K562 (cell line): ENCODE data around the gene MYRIP. TPM values are rescaled to one million over a fixed set of nuclear protein-coding genes. Genes with fewer than 3 reads are reported as not detected.

Experiments used
- ATAC-seq: fragments of 200-7000 bp; cut with Tn5 transposase; 3 replicates; pipeline ENCODE4 v1.9.1; 2020; ENCODE audit warnings: moderate library complexity
- BruUV-seq: library from RNA; stranded (reverse); fragments of 400-500 nt; replicated peaks from 2 replicates; lab custom pipeline; 2021; lab: Mats Ljungman, UMichigan
- CTCF ChIA-PET: fragments of 300-600 bp; formaldehyde crosslinking; extraction: SDS; loops from one replicate; lab custom pipeline; 2021; ENCODE audit warnings: low intra/inter-chr PET ratio; lab: Yijun Ruan, JAX
- POLR2A ChIA-PET: fragments of 300-600, 350-650 bp; sonication (Branson Sonifier 250); formaldehyde crosslinking; extraction: SDS; loops from one replicate; lab custom pipeline; 2021; ENCODE audit warnings: antibody characterized with exemption, inconsistent platforms; lab: Yijun Ruan, JAX
- DNase-seq, 4 experiments: peaks; one replicate each; pipeline versions ENCODE4 v3.0.0 to v3.0.0-alpha.2; 2011 to 2018; ENCODE audit warnings: low spot score in 3 of 4, mixed read lengths in 3 of 4; ENCODE audit errors: extremely low read depth in 1 of 4
- FAIRE-seq: peaks from 2 replicates; lab custom pipeline; 2011; peaks lifted over from hg19 to GRCh38; lab: Jason Lieb, UNC
- H2AFZ ChIP-seq: 2 replicates; pipeline ENCODE4 v1.6.0; 2011; ENCODE audit warnings: low read depth, low read length, control low read depth, inconsistent platforms
- H3K27ac ChIP-seq: fragments of 200-600 bp; 3 replicates; pipeline ENCODE4 v1.8.0; 2011; ENCODE audit warnings: low read depth, mild to moderate bottlenecking, control low read depth, inconsistent platforms, low read length, moderate library complexity, mixed read lengths; ENCODE audit errors: extremely low read depth
- H3K27me3 ChIP-seq, 2 experiments: fragments of 300-600 bp in 1 of 2; 2 replicates in 1 of 2; 3 replicates in 1 of 2; pipeline versions ENCODE4 v1.6.0 to v1.8.0; 2011; ENCODE audit warnings: inconsistent platforms in 2 of 2, low read length in 2 of 2, mild to moderate bottlenecking in 1 of 2, mixed read lengths in 1 of 2, moderate library complexity in 1 of 2; ENCODE audit not compliant: control insufficient read depth in 2 of 2, insufficient read depth in 2 of 2
- H3K36me3 ChIP-seq: fragments of 300-600 bp; 3 replicates; pipeline ENCODE4 v1.8.0; 2011; ENCODE audit warnings: mild to moderate bottlenecking, low read length, inconsistent platforms; ENCODE audit not compliant: control insufficient read depth, insufficient read depth
- H3K4me1 ChIP-seq, 2 experiments: fragments of 200-600 bp in 1 of 2; replicated peaks in 1 of 2; 2 replicates in 1 of 2; 3 replicates in 1 of 2; pipeline versions ENCODE4 v1.5.1 to v1.8.0; 2011; ENCODE audit warnings: inconsistent platforms in 2 of 2, low read length in 2 of 2, mild to moderate bottlenecking in 1 of 2, mixed read lengths in 1 of 2, moderate library complexity in 1 of 2; ENCODE audit not compliant: control insufficient read depth in 2 of 2, insufficient read depth in 2 of 2
- H3K4me2 ChIP-seq: 2 replicates; pipeline ENCODE4 v1.6.1; 2011; ENCODE audit warnings: low read length, control low read depth, inconsistent platforms, mixed read lengths; ENCODE audit not compliant: insufficient read depth
- H3K4me3 ChIP-seq: fragments of 200-600 bp; sonication (generic), shearing (Covaris generic); 2 replicates; pipeline ENCODE4 v1.5.1; 2016; ENCODE audit warnings: control low read depth, inconsistent platforms
- H3K79me2 ChIP-seq: fragments of 200-600 bp; 3 replicates; pipeline ENCODE4 v1.8.0; 2011; ENCODE audit warnings: low read length, inconsistent platforms; ENCODE audit not compliant: control insufficient read depth, insufficient read depth
- H3K9ac ChIP-seq, 2 experiments: 2 replicates each; pipeline versions ENCODE4 v1.6.0 to v1.6.1; 2011; ENCODE audit warnings: low read depth in 2 of 2, low read length in 2 of 2, control low read depth in 1 of 2, inconsistent platforms in 1 of 2, mild to moderate bottlenecking in 1 of 2, mixed read lengths in 1 of 2; ENCODE audit not compliant: insufficient read depth in 1 of 2
- H3K9me1 ChIP-seq: one replicate; pipeline ENCODE4 v1.6.0; 2011; ENCODE audit warnings: inconsistent platforms, mild to moderate bottlenecking, low read length, moderate library complexity; ENCODE audit not compliant: control insufficient read depth, insufficient read depth
- H3K9me3 ChIP-seq: replicated peaks from 2 replicates; pipeline ENCODE4 v1.5.1; 2011; ENCODE audit warnings: low read depth, low read length, inconsistent platforms; ENCODE audit not compliant: control insufficient read depth, insufficient read depth
- H4K20me1 ChIP-seq: replicated peaks from 2 replicates; pipeline ENCODE4 v1.6.1; 2011; ENCODE audit warnings: low read length, inconsistent platforms, mixed read lengths; ENCODE audit not compliant: control insufficient read depth, insufficient read depth
- ATF1 ChIP-seq, 2 experiments: fragments of 450-650 bp in 1 of 2; IDR thresholded peaks; 2 replicates each; pipeline ENCODE4 v1.6.1; 2016; ENCODE audit warnings: missing compliant biosample characterization in 1 of 2, missing genetic modification characterization in 1 of 2
- CBX3 ChIP-seq, 2 experiments: IDR thresholded peaks; 1 replicate in 1 of 2; 2 replicates in 1 of 2; pipeline ENCODE4 v1.6.1; 2012; ENCODE audit warnings: inconsistent platforms in 2 of 2, low read length in 2 of 2, borderline replicate concordance in 1 of 2, control low read depth in 1 of 2
- ERF ChIP-seq: fragments of 450-650 bp; formaldehyde crosslinking; IDR thresholded peaks from 2 replicates; pipeline ENCODE4 v1.4.0; 2020; ENCODE audit warnings: mild to moderate bottlenecking, mixed read lengths
- ETV1 ChIP-seq: fragments of 450-650 bp; conservative IDR thresholded peaks from 2 replicates; pipeline ENCODE4 v1.6.1; 2016; ENCODE audit warnings: missing genetic modification characterization, control low read depth, low read depth, missing compliant biosample characterization
- GATAD2A ChIP-seq: fragments of 450-650 bp; IDR thresholded peaks from 2 replicates; pipeline ENCODE4 v1.6.1; 2017
- HEY1 ChIP-seq: fragments of 250-450 bp; sonication (Bioruptor Pico); IDR thresholded peaks from 2 replicates; pipeline ENCODE4 v1.5.0; 2020; ENCODE audit warnings: mild to moderate bottlenecking, moderate library complexity, borderline replicate concordance
- JUNB ChIP-seq: fragments of 450-650 bp; formaldehyde crosslinking; conservative IDR thresholded peaks from 2 replicates; pipeline ENCODE4 v1.4.0; 2020; ENCODE audit warnings: mild to moderate bottlenecking
- KDM1A ChIP-seq, 2 experiments: fragments of 450-650 bp; IDR thresholded peaks; 2 replicates each; pipeline ENCODE4 v1.6.1; 2016; ENCODE audit warnings: mild to moderate bottlenecking in 2 of 2
- KHSRP ChIP-seq: fragments of 450-650 bp; IDR thresholded peaks from 2 replicates; pipeline ENCODE4 v1.6.1; 2017
- LEF1 ChIP-seq: fragments of 450-650 bp; IDR thresholded peaks from 2 replicates; pipeline ENCODE4 v1.6.1; 2016; ENCODE audit warnings: mild to moderate bottlenecking
- NFYB ChIP-seq: IDR thresholded peaks from 2 replicates; pipeline ENCODE4 v1.6.1; 2011; ENCODE audit warnings: mild to moderate bottlenecking, moderate library complexity; ENCODE audit not compliant: insufficient read length; ENCODE audit errors: extremely low read depth
- NR2C2 ChIP-seq, 2 experiments: fragments of 200-800 bp in 1 of 2; sonication (Bioruptor generic) in 1 of 2; sonication (generic) in 1 of 2; formaldehyde crosslinking in 1 of 2; IDR thresholded peaks; 2 replicates each; pipeline versions ENCODE4 v1.6.1 to v1.8.0; 2016 to 2022; ENCODE audit warnings: mild to moderate bottlenecking in 1 of 2, missing compliant biosample characterization in 1 of 2, missing genetic modification characterization in 1 of 2, missing genetic modification reagents in 1 of 2
- PHF21A ChIP-seq: fragments of 450-650 bp; IDR thresholded peaks from 2 replicates; pipeline ENCODE4 v1.6.1; 2017; ENCODE audit warnings: low read depth, borderline replicate concordance
- SREBF1 ChIP-seq: fragments of 150-350 bp; IDR thresholded peaks from 2 replicates; pipeline ENCODE4 v1.6.1; 2014; ENCODE audit warnings: antibody characterized with exemption, low read depth, low read length, borderline replicate concordance
- ZNF175 ChIP-seq: fragments of 200-800 bp; sonication (Bioruptor generic); IDR thresholded peaks from 2 replicates; pipeline ENCODE4 v1.6.1; 2016; ENCODE audit warnings: low read depth, mild to moderate bottlenecking, missing genetic modification characterization, missing compliant biosample characterization
- WGBS: fragments of 100-300 bp; shearing (Covaris generic); methylation state at CpG from one replicate; pipeline ENCODE4 v1.1.6; 2016; ENCODE audit warnings: low coverage, mixed read lengths; ENCODE audit not compliant: insufficient coverage; ENCODE audit errors: missing lambda C conversion rate; 5-methylcytosine and 5-hydroxymethylcytosine counted together
- in situ Hi-C: fragments of 300-500 bp; cut with MboI; formaldehyde crosslinking; loops from 4 replicates; pipeline ENCODE4 v1.15.0; 2018; ENCODE audit warnings: inconsistent platforms, mixed read lengths
- intact Hi-C: fragments of 100-400 bp; cut with micrococcal nuclease; formaldehyde crosslinking; loops from 2 replicates; pipeline ENCODE4 v1.14.2; 2022
- polyA plus RNA-seq, 8 experiments: library from polyadenylated mRNA; depleted of rRNA in 4 of 8; stranded (reverse) in 5 of 8; unstranded in 3 of 8; fragments of >200 nt; fragmentation: Nextera tagmentation in 2 of 8; fragmentation: Illumina TruSeq in 1 of 8; extraction: Ambion mirVana in 2 of 8; extraction: Trizol in 1 of 8; gene quantifications; 2 replicates each; pipeline versions ENCODE4 v1.2.1 to v1.2.3, GENCODE V29; 2011 to 2014; ENCODE audit warnings: inconsistent platforms in 1 of 8, missing spikeins in 1 of 8
- total RNA-seq, 7 experiments: library from RNA; depleted of rRNA in 6 of 7; stranded (reverse); fragments of >200 nt in 6 of 7; fragmentation: Illumina TruSeq in 2 of 7; extraction: Trizol in 2 of 7; gene quantifications; 2 replicates each; pipeline versions ENCODE4 v1.2.1 to v1.2.3, GENCODE V29; 2011 to 2021; ENCODE audit warnings: low replicate concordance in 1 of 7
- TF ChIP-seq, protein P1 (sequence below): sonication (generic); formaldehyde crosslinking; IDR thresholded peaks from 2 replicates; pipeline ENCODE4 v1.8.0; 2022; ENCODE audit warnings: mild to moderate bottlenecking, missing genetic modification reagents
- TF ChIP-seq, protein P2 (sequence below): sonication (generic); formaldehyde crosslinking; IDR thresholded peaks from 2 replicates; pipeline ENCODE4 v1.8.1; 2023; ENCODE audit warnings: mild to moderate bottlenecking, missing genetic modification reagents
- TF ChIP-seq, protein P3 (sequence below): fragments of 450-650 bp; IDR thresholded peaks from one replicate; pipeline ENCODE4 v1.6.1; 2018; ENCODE audit warnings: mild to moderate bottlenecking, moderate library complexity; ENCODE audit not compliant: partially characterized antibody

Gene MYRIP
- total and polyA plus RNA-seq, 9 of the 15 experiments (the other 6 are each of a cell fraction or from before 2014, with no cell fraction given), result 0.03 to 0.12 TPM; not detected in 7

DNA sequence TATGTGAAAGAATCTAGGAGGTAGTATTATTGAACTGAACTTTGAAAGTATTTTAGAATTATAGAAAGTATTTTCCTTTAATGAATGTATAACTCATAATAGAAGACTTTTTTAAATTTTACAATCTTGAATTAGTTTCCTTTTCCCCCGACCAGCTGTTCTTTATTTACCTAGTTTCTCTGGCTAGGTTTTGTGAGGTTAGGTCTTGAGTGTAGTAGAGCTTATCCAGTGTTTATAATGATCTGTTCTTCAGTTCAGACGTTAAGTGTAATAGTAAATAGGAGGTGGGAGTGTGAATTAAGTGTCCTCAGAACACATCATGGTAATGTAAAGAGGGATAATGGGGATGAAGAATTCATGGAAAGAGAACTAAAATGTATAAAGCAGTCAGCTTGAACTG is 93.8 kb downstream of the MYRIP start (continued):
- TF ChIP-seq, protein P1, sequence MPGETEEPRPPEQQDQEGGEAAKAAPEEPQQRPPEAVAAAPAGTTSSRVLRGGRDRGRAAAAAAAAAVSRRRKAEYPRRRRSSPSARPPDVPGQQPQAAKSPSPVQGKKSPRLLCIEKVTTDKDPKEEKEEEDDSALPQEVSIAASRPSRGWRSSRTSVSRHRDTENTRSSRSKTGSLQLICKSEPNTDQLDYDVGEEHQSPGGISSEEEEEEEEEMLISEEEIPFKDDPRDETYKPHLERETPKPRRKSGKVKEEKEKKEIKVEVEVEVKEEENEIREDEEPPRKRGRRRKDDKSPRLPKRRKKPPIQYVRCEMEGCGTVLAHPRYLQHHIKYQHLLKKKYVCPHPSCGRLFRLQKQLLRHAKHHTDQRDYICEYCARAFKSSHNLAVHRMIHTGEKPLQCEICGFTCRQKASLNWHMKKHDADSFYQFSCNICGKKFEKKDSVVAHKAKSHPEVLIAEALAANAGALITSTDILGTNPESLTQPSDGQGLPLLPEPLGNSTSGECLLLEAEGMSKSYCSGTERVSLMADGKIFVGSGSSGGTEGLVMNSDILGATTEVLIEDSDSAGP (CRISPR knock-in tag), result no peak
- TF ChIP-seq ZNF175 (CRISPR knock-in tag) (no peak), KHSRP (no peak), HEY1 (CRISPR knock-in tag) (no peak)
- TF ChIP-seq, all 486 proteins: peak for 0

- no TSS peak for BruUV-seq
- H3K27me3 ChIP-seq, result no peaks in the 10 kb centered on the region
- H3K79me2 ChIP-seq, result no peaks in the 10 kb centered on the region
- no peak for FAIRE-seq
- H3K4me1 ChIP-seq, result no peaks in the 10 kb centered on the region
- no peak overlapping the region for H3K9ac ChIP-seq
- no peak for DNase-seq
- no peak overlapping the region for H3K4me3 ChIP-seq
- no peak overlapping the region for H2AFZ ChIP-seq
- H4K20me1 ChIP-seq, result no peaks in the 10 kb centered on the region; the same call in 1 of the 2 replicates
- ChIA-PET POLR2A (no interaction called here), CTCF (no interaction called here)
- intact Hi-C loops (no loop called here), in situ Hi-C loops (no loop called here)
- no peak for ATAC-seq
- H3K9me1 ChIP-seq, result no peaks in the 10 kb centered on the region
- no peak overlapping the region for H3K4me2 ChIP-seq
- no peak overlapping the region for H3K27ac ChIP-seq
- H3K9me3 ChIP-seq, result no peaks in the 10 kb centered on the region
- 0% methylated on average over 2 of the region's 2 CpGs for WGBS
- H3K36me3 ChIP-seq, result no peaks in the 10 kb centered on the region
- no peak for TF ChIP-seq CBX3 (IDR thresholded peaks at IDR 0.05; ENCODE audit: borderline replicate concordance in 1 of 2, low read length in 2 of 2)
- no peak for TF ChIP-seq LEF1
- no peak for TF ChIP-seq SREBF1
- no peak for TF ChIP-seq ETV1 (tag)
- no peak for TF ChIP-seq GATAD2A
- TF ChIP-seq NFYB, result no peak
- TF ChIP-seq, protein P2, sequence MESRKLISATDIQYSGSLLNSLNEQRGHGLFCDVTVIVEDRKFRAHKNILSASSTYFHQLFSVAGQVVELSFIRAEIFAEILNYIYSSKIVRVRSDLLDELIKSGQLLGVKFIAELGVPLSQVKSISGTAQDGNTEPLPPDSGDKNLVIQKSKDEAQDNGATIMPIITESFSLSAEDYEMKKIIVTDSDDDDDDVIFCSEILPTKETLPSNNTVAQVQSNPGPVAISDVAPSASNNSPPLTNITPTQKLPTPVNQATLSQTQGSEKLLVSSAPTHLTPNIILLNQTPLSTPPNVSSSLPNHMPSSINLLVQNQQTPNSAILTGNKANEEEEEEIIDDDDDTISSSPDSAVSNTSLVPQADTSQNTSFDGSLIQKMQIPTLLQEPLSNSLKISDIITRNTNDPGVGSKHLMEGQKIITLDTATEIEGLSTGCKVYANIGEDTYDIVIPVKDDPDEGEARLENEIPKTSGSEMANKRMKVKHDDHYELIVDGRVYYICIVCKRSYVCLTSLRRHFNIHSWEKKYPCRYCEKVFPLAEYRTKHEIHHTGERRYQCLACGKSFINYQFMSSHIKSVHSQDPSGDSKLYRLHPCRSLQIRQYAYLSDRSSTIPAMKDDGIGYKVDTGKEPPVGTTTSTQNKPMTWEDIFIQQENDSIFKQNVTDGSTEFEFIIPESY (CRISPR knock-in tag), result no peak
- TF ChIP-seq ERF (CRISPR knock-in tag), result no peak
- TF ChIP-seq PHF21A, result no peak
- no peak for TF ChIP-seq NR2C2 (CRISPR knock-in tag; IDR thresholded peaks at IDR 0.05)
- no peak for TF ChIP-seq NR2C2 (tag; IDR thresholded peaks at IDR 0.05)
- no peak for TF ChIP-seq KDM1A (IDR thresholded peaks at IDR 0.05)
- TF ChIP-seq, protein P3, sequence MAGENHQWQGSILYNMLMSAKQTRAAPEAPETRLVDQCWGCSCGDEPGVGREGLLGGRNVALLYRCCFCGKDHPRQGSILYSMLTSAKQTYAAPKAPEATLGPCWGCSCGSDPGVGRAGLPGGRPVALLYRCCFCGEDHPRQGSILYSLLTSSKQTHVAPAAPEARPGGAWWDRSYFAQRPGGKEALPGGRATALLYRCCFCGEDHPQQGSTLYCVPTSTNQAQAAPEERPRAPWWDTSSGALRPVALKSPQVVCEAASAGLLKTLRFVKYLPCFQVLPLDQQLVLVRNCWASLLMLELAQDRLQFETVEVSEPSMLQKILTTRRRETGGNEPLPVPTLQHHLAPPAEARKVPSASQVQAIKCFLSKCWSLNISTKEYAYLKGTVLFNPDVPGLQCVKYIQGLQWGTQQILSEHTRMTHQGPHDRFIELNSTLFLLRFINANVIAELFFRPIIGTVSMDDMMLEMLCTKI, result no peak
- TF ChIP-seq JUNB (CRISPR knock-in tag), result no peak
- no peak for TF ChIP-seq ATF1 (CRISPR knock-in tag; IDR thresholded peaks at IDR 0.05)
- no peak for TF ChIP-seq ATF1 (tag; IDR thresholded peaks at IDR 0.05)
Observed at GRCh38 chr3:39905788-39906187, 96.4 kb downstream of the MYRIP start.
